SK-N-SH (cell line): ENCODE data around the gene CACNG5. TPM values are rescaled to one million over a fixed set of nuclear protein-coding genes. Genes with fewer than 3 reads are reported as not detected.

Source experiments
- CTCF ChIA-PET: fragments of 300-600, 350-600 bp; formaldehyde crosslinking; extraction: SDS; loops from one replicate; lab custom pipeline; 2021; lab: Yijun Ruan, JAX
- POLR2A ChIA-PET: fragments of 350-600 bp; sonication (Branson Sonifier 250); formaldehyde crosslinking; extraction: SDS; loops from one replicate; lab custom pipeline; 2020; ENCODE audit warnings: antibody characterized with exemption, inconsistent platforms; lab: Yijun Ruan, JAX
- DNase-seq: peaks from one replicate; pipeline ENCODE4 v3.0.0; 2012
- H2AFZ ChIP-seq: fragments of 200-600 bp; sonication (generic); 2 replicates; pipeline ENCODE4 v1.8.1; 2016; ENCODE audit warnings: antibody characterized with exemption, mild to moderate bottlenecking, low read depth
- H3F3A ChIP-seq: fragments of 200-600 bp; sonication (generic); replicated peaks from 2 replicates; pipeline ENCODE3; 2016; ENCODE audit warnings: antibody characterized with exemption, mild to moderate bottlenecking; ENCODE audit not compliant: insufficient read depth
- H3K27ac ChIP-seq, 2 experiments: fragments of 200-500 bp in 1 of 2; fragments of 200-600 bp in 1 of 2; sonication (Bioruptor generic) in 1 of 2; sonication (generic), shearing (Covaris generic) in 1 of 2; 2 replicates each; pipeline versions ENCODE4 v1.5.1 to v1.6.1; 2014 to 2016; ENCODE audit warnings: low read depth in 2 of 2, inconsistent platforms in 1 of 2, low read length in 1 of 2, mild to moderate bottlenecking in 1 of 2, mixed read lengths in 1 of 2
- H3K27me3 ChIP-seq: fragments of 200-600 bp; sonication (generic), shearing (Covaris generic); 2 replicates; pipeline ENCODE4 v1.6.1; 2016; ENCODE audit warnings: mixed run types; ENCODE audit not compliant: insufficient read depth
- H3K36me3 ChIP-seq, 2 experiments: fragments of 200-500 bp in 1 of 2; fragments of 200-600 bp in 1 of 2; sonication (Bioruptor generic) in 1 of 2; sonication (generic) in 1 of 2; replicated peaks in 1 of 2; 2 replicates each; pipeline versions ENCODE3 to v1.5.1; 2014 to 2016; ENCODE audit warnings: low read length in 1 of 2, mild to moderate bottlenecking in 1 of 2; ENCODE audit not compliant: insufficient read depth in 2 of 2, control insufficient read depth in 1 of 2
- H3K4me1 ChIP-seq, 2 experiments: fragments of 200-500 bp in 1 of 2; fragments of 200-600 bp in 1 of 2; sonication (Bioruptor generic) in 1 of 2; sonication (generic), shearing (Covaris generic) in 1 of 2; 2 replicates each; pipeline versions ENCODE4 v1.5.1 to v1.6.1; 2014 to 2016; ENCODE audit warnings: low read depth in 1 of 2, low read length in 1 of 2, mixed run types in 1 of 2; ENCODE audit not compliant: insufficient read depth in 2 of 2, control insufficient read depth in 1 of 2
- H3K4me2 ChIP-seq: fragments of 200-600 bp; sonication (generic), shearing (Covaris generic); 2 replicates; pipeline ENCODE4 v1.6.1; 2017; ENCODE audit warnings: mixed run types
- H3K4me3 ChIP-seq, 2 experiments: fragments of 200-500 bp in 1 of 2; fragments of 200-600 bp in 1 of 2; sonication (Bioruptor generic) in 1 of 2; sonication (generic), shearing (Covaris generic) in 1 of 2; 2 replicates each; pipeline versions ENCODE4 v1.5.1 to v1.8.1; 2014 to 2016; ENCODE audit warnings: low read depth in 2 of 2, inconsistent platforms in 1 of 2, low read length in 1 of 2, mild to moderate bottlenecking in 1 of 2, mixed read lengths in 1 of 2, moderate library complexity in 1 of 2
- H3K79me2 ChIP-seq: fragments of 200-600 bp; sonication (generic); 2 replicates; pipeline ENCODE4 v1.8.1; 2017; ENCODE audit warnings: mild to moderate bottlenecking; ENCODE audit not compliant: insufficient read depth
- H3K9ac ChIP-seq: fragments of 200-600 bp; sonication (generic); 2 replicates; pipeline ENCODE4 v1.6.1; 2017; ENCODE audit warnings: mixed run types
- H3K9me2 ChIP-seq: fragments of 200-600 bp; sonication (generic); 2 replicates; pipeline ENCODE4 v1.6.1; 2017; ENCODE audit warnings: mixed run types
- H3K9me3 ChIP-seq: fragments of 200-600 bp; sonication (generic); 2 replicates; pipeline ENCODE4 v1.6.1; 2017; ENCODE audit warnings: mixed run types, mild to moderate bottlenecking, moderate library complexity
- H4K20me1 ChIP-seq: fragments of 200-600 bp; sonication (generic); 2 replicates; pipeline ENCODE4 v1.6.1; 2017; ENCODE audit warnings: mild to moderate bottlenecking, mixed run types; ENCODE audit not compliant: insufficient read depth
- CHD2 ChIP-seq: fragments of 150-350 bp; IDR thresholded peaks from 2 replicates; pipeline ENCODE4 v1.6.1; 2018; ENCODE audit warnings: low read length; ENCODE audit not compliant: partially characterized antibody
- ELF1 ChIP-seq: IDR thresholded peaks from 2 replicates; pipeline ENCODE4 v1.4.0; 2012
- GABPA ChIP-seq: IDR thresholded peaks from 2 replicates; pipeline ENCODE4 v1.4.0; 2012; ENCODE audit warnings: low read depth, mild to moderate bottlenecking
- GATA2 ChIP-seq: sonication (generic); formaldehyde crosslinking; IDR thresholded peaks from 2 replicates; pipeline ENCODE4 v1.5.0; 2020; ENCODE audit warnings: mild to moderate bottlenecking, missing genetic modification reagents
- IRF3 ChIP-seq: fragments of 150-350 bp; IDR thresholded peaks from 2 replicates; pipeline ENCODE4 v1.6.1; 2016; ENCODE audit warnings: mild to moderate bottlenecking, low read depth, low read length
- MEF2A ChIP-seq: IDR thresholded peaks from 2 replicates; pipeline ENCODE4 v1.4.0; 2012; ENCODE audit warnings: low read depth, borderline replicate concordance
- NFIC ChIP-seq: IDR thresholded peaks from 2 replicates; pipeline ENCODE4 v1.4.0; 2012; ENCODE audit warnings: borderline replicate concordance
- NRF1 ChIP-seq: IDR thresholded peaks from 2 replicates; pipeline ENCODE4 v1.6.1; 2012; ENCODE audit warnings: low read depth, mild to moderate bottlenecking, low read length
- PBX3 ChIP-seq: IDR thresholded peaks from 2 replicates; pipeline ENCODE4; 2012
- RCOR1 ChIP-seq: fragments of 150-350 bp; IDR thresholded peaks from 2 replicates; pipeline ENCODE4 v1.6.1; 2017; ENCODE audit warnings: antibody characterized with exemption, low read length
- RXRA ChIP-seq: IDR thresholded peaks from 2 replicates; pipeline ENCODE4 v1.4.0; 2012; ENCODE audit warnings: low read depth, mild to moderate bottlenecking, borderline replicate concordance
- TAF1 ChIP-seq: IDR thresholded peaks from 2 replicates; pipeline ENCODE4 v1.6.1; 2012; ENCODE audit warnings: low read depth, mild to moderate bottlenecking, low read length, moderate library complexity, borderline replicate concordance
- WGBS: methylation state at CpG from one replicate; pipeline ENCODE4 v1.1.6; 2017; ENCODE audit warnings: low lambda C conversion rate; 5-methylcytosine and 5-hydroxymethylcytosine counted together
- polyA plus RNA-seq, 3 experiments: library from polyadenylated mRNA; depleted of rRNA; stranded (reverse); fragments of >200 nt; gene quantifications; 2 replicates each; pipeline ENCODE4 v1.2.3, GENCODE V29; 2012
- TF ChIP-seq, protein P1 (sequence below): IDR thresholded peaks from 2 replicates; pipeline ENCODE4 v1.6.1; 2012; ENCODE audit warnings: mild to moderate bottlenecking, low read depth, low read length, moderate library complexity
- TF ChIP-seq, protein P2 (sequence below): IDR thresholded peaks from 2 replicates; pipeline ENCODE4 v1.4.0; 2012; ENCODE audit warnings: low read depth, borderline replicate concordance
- TF ChIP-seq, protein P3 (sequence below): fragments of 150-350 bp; IDR thresholded peaks from 2 replicates; pipeline ENCODE4 v1.6.1; 2017; ENCODE audit warnings: antibody characterized with exemption, low read length, low read depth, borderline replicate concordance

Gene CACNG5
- polyA plus RNA-seq, 1 of the 3 experiments (the other 2 are of a cell fraction), result 0.10 TPM

GRCh38 chr17:66836063-66837005 lies 1.4 kb downstream of the CACNG5 start (continued):
- TF ChIP-seq, protein P1, sequence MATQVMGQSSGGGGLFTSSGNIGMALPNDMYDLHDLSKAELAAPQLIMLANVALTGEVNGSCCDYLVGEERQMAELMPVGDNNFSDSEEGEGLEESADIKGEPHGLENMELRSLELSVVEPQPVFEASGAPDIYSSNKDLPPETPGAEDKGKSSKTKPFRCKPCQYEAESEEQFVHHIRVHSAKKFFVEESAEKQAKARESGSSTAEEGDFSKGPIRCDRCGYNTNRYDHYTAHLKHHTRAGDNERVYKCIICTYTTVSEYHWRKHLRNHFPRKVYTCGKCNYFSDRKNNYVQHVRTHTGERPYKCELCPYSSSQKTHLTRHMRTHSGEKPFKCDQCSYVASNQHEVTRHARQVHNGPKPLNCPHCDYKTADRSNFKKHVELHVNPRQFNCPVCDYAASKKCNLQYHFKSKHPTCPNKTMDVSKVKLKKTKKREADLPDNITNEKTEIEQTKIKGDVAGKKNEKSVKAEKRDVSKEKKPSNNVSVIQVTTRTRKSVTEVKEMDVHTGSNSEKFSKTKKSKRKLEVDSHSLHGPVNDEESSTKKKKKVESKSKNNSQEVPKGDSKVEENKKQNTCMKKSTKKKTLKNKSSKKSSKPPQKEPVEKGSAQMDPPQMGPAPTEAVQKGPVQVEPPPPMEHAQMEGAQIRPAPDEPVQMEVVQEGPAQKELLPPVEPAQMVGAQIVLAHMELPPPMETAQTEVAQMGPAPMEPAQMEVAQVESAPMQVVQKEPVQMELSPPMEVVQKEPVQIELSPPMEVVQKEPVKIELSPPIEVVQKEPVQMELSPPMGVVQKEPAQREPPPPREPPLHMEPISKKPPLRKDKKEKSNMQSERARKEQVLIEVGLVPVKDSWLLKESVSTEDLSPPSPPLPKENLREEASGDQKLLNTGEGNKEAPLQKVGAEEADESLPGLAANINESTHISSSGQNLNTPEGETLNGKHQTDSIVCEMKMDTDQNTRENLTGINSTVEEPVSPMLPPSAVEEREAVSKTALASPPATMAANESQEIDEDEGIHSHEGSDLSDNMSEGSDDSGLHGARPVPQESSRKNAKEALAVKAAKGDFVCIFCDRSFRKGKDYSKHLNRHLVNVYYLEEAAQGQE, result no peak

GRCh38 chr17:66837226-66837625 lies 2.3 kb downstream of the CACNG5 start:
- peaks cover 2 to 8% of the 10 kb centered on the region in 2 experiments; a peak in 2 of 4 replicates for H3K4me1 ChIP-seq
- no peaks in the 10 kb centered on the region for H3K9me3 ChIP-seq
- H3F3A ChIP-seq, result no peaks in the 10 kb centered on the region
- no peak for TF ChIP-seq RXRA
- no peak for TF ChIP-seq CHD2
- no peak for TF ChIP-seq RCOR1
- TF ChIP-seq IRF3, result no peak
- no peak for TF ChIP-seq MEF2A
- TF ChIP-seq, protein P2, sequence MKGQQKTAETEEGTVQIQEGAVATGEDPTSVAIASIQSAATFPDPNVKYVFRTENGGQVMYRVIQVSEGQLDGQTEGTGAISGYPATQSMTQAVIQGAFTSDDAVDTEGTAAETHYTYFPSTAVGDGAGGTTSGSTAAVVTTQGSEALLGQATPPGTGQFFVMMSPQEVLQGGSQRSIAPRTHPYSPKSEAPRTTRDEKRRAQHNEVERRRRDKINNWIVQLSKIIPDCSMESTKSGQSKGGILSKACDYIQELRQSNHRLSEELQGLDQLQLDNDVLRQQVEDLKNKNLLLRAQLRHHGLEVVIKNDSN, result no peak
- TF ChIP-seq ELF1, result no peak
- no peak for TF ChIP-seq NRF1
- no peak for TF ChIP-seq PBX3
- TF ChIP-seq GATA2 (CRISPR knock-in tag), result no peak
- TF ChIP-seq, protein P3, sequence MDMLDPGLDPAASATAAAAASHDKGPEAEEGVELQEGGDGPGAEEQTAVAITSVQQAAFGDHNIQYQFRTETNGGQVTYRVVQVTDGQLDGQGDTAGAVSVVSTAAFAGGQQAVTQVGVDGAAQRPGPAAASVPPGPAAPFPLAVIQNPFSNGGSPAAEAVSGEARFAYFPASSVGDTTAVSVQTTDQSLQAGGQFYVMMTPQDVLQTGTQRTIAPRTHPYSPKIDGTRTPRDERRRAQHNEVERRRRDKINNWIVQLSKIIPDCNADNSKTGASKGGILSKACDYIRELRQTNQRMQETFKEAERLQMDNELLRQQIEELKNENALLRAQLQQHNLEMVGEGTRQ, result no peak
- TF ChIP-seq GABPA, result no peak
- TF ChIP-seq TAF1, result no peak
- TF ChIP-seq NFIC, result no peak
- TF ChIP-seq, all 33 proteins: peak for 0
- H3K79me2 ChIP-seq, result no peaks in the 10 kb centered on the region
- no peaks in the 10 kb centered on the region for H3K36me3 ChIP-seq
- no peak for DNase-seq
- no peaks in the 10 kb centered on the region for H3K9me2 ChIP-seq
- POLR2A ChIA-PET, result no interaction called here
- no peak overlapping the region for H3K9ac ChIP-seq
- CTCF ChIA-PET, result interaction anchor here (0.6 to 2.6 kb wide), 4 partner anchors 16 to 158 kb away, joined by 3 to 20 read pairs (median 3); no protein-coding TSS in a partner anchor
- peaks cover 68% of the 10 kb centered on the region for H3K27me3 ChIP-seq
- H3K4me2 ChIP-seq, result no peak overlapping the region
- no peak overlapping the region for H3K4me3 ChIP-seq
- no peaks in the 10 kb centered on the region for H4K20me1 ChIP-seq
- 80% methylated on average over 1 of the region's 1 CpG for WGBS
- H2AFZ ChIP-seq, result no peak overlapping the region
- no peak overlapping the region for H3K27ac ChIP-seq
